HG03196 (cell line): ENCODE data around the gene MAN1A1.

Source experiments
- ATAC-seq: cut with Tn5 transposase; IDR thresholded peaks from one replicate; pipeline ENCODE4 v1.9.1; 2021; ENCODE audit not compliant: unreplicated experiment

The MAN1A1 gene

GRCh38 chr6:119276211-119276610, 73.3 kb downstream of the MAN1A1 start:
- no peak for ATAC-seq

GRCh38 chr6:119274197-119274595, 75.4 kb downstream of the MAN1A1 start:
- no peak for ATAC-seq

DNA sequence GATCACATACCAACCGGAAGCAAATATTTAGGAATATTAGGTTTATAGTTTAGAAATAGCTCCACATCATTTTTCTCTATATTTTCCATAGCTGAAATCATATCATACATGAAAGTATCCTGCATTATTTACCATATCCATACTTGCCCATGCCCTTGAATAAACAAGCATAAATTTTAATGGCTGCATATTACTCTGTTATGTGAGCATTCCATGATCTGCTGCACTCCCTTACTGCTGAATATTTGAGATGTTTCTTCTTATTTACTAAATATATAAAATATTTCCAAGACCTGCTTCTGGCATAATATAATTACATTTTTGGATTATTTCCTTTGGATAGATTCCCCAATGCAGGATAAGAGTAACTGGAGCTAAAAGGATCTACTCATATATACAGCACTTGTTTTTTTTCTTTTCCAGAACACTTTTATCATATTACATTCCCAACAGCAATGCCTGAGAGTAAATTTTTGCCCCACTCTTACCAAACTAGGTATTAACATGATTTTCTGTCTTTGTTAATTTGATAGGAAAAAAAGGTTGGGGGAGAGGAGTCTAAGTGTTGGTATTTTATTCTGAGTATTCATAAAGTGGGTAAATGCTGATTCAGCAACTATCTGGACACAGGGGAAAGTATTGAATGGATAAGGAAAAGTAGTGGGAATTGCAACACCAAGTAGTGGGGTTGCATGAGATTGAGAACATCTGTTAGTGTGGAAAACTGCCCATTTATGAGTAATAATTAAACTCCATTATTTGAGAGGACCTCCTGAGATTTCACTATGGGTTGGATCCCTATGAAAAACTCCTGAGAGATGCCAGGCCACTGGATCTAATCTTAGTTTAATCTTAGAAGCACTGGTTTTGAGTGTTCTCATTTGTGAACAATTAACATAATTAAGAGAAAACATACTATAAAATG, 76.0 kb downstream of the MAN1A1 start:
- no peak for ATAC-seq

GRCh38 chr6:119270545-119270944, 79.0 kb downstream of the MAN1A1 start:
- ATAC-seq: no peak

DNA sequence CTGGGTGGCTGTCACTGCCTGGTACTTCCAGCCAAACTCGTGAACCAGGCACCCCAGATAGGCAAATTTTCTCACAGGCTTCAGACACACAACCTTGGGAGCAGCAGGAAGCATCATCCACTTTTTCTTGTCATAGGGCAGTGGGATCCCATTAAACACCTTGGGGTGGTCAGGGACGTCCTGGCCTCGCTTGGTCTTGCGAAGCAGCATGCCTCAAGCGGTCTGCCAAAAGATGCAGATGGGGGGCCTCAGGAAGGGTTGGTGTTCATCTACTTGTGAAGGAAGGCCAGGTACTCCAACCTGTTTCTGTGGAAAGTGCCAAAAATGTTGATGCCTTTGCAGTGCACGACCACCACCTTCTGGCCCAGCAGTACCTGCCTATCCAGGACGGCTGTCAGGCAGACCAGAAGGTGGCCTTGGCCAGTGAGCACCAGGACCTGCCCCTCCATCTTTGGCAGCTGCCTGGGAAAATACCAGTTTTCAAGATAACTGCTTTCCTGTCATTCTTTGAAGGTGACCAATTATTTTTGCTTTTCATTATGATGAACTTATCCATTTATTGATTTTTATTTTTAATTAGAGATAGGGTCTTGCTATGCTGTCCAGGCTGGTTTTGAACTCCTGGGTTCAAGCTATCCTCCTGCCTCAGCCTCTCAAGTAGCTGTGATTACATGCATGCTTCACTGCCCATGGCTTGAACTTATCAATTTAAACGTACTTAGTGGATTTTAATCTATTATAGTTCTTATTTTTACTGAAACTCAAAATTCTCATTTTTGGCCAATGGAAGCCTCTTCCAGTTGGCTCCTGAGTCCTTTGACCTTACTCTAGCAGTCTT, 80.1 kb downstream of the MAN1A1 start:
- ATAC-seq: no peak

GRCh38 chr6:119267126-119267905, 82.2 kb downstream of the MAN1A1 start:
- no peak for ATAC-seq

- ATAC-seq: no peak
These were observed 84.6 kb downstream of the MAN1A1 start for GRCh38 chr6:119264854-119265397.

- no peak for ATAC-seq
These were observed 86.9 kb downstream of the MAN1A1 start for GRCh38 chr6:119262612-119263011.

DNA sequence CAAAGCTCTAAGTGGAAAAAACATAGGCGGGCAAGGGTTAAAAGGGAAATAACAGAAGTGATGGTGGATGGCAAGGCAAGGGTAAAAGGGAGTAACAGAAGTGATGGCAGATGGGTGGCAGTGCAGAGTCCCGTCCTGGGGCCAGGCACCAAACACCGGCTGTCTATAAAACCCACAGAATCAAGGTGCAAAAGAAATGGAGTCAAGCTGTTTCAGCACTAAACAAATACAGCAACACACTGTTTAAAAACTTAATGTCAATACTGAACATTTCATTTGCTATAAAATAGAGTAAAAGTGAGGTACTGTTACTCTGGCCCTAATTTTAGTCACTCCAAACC, 87.6 kb downstream of the MAN1A1 start:
- no peak for ATAC-seq

DNA sequence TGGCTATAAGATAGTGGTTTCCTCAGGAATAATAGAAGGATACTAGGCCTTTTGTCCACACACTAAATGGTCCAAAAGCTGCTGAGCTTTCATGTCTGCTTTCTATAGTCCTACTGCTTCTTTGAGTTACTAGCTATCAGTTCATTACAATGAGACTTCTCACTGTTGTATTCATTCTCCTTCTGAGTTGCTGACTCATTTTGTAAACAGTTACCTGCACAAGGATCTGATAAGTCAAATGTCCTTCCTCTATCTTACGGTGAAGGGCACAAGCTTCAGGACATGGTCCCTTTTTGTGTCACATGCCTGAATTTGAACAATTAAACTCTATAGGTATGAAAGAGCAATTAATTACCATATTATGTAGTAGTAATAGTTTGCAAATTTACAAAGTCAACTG, 90.5 kb downstream of the MAN1A1 start:
- no peak for ATAC-seq

GRCh38 chr6:119257726-119258125, 91.8 kb downstream of the MAN1A1 start:
- ATAC-seq: no peak

GRCh38 chr6:119256978-119257462, 92.5 kb downstream of the MAN1A1 start:
- no peak for ATAC-seq

GRCh38 chr6:119256392-119256791, 93.2 kb downstream of the MAN1A1 start:
- no peak for ATAC-seq

DNA sequence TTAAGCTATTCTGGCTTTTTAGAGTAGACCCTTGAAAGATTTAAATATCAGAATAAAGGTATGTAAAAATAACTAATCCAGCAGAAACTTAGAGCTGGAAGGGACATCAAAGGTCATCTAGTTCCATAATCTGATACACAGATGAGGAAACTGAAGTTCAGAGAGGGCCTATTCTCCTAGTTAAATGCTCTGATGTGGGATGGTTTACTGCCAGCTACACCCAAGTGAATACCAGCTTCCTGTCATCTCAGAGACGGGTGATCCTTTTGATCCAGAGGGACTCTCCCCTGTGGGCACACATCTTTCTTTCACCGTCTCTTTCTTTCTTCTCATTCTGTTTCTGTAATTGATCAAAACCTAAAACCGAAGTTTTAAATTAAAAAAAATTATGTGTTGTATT, 94.1 kb downstream of the MAN1A1 start:
- ATAC-seq: no peak

DNA sequence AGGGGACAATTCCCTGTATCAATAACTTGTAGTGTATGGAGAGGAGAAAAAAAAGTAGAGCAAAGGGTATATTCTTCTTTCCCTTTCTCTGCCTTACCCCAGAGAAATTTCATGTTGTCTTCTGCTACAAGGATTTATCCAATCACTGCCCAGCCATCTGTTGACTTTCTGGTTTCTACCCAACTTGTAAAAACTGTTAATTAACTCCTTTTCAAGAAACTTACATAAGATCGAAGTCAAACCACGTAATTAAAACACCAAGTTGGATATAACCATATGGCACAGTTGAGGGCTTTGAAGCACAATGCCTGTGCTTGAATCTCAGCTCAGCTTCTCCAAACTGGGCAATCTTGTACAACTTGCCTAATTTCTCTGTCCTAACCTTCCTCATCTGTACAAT, 99.5 kb downstream of the MAN1A1 start:
- ATAC-seq: no peak

GRCh38 chr6:119249319-119249718, 100.2 kb downstream of the MAN1A1 start:
- no peak for ATAC-seq

DNA sequence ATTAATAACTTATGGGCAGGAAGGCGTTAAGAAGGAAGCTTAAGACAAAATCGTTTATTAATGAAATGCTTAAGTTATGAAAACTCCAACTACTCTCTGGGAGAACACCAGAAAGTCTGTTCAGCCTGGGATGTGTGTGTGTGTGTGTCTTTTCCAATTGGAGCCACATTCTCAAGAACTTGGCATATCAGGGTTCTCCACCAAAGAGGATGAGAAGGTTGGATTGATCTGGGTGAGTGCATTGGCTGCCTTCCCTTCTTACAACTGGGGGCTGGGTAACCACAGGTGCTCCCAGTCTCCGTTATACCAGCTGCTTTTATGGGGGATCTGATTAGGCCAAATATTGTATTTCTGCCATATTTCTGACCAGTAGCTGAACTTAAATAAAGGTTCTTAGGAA, 102.1 kb downstream of the MAN1A1 start:
- no peak for ATAC-seq

GRCh38 chr6:119243657-119244056, 105.9 kb downstream of the MAN1A1 start:
- no peak for ATAC-seq

DNA sequence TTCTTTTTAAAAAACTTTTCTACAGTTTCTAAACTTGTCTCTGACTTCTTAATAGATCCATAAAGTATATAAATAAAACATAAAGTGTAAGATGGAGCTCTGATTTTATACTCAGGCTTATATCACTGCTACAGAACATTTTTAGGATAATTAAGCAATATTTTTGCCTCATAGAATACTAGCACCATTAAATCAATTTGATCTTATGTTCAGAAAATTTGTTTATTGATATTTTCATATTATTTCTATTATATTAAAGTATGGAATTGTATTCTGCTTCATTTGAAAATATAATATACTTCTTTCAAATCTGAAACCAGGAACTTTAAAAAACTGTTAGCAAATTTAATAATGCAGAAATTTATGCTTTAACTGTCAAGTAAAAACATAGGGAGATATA, 106.5 kb downstream of the MAN1A1 start:
- ATAC-seq: no peak

DNA sequence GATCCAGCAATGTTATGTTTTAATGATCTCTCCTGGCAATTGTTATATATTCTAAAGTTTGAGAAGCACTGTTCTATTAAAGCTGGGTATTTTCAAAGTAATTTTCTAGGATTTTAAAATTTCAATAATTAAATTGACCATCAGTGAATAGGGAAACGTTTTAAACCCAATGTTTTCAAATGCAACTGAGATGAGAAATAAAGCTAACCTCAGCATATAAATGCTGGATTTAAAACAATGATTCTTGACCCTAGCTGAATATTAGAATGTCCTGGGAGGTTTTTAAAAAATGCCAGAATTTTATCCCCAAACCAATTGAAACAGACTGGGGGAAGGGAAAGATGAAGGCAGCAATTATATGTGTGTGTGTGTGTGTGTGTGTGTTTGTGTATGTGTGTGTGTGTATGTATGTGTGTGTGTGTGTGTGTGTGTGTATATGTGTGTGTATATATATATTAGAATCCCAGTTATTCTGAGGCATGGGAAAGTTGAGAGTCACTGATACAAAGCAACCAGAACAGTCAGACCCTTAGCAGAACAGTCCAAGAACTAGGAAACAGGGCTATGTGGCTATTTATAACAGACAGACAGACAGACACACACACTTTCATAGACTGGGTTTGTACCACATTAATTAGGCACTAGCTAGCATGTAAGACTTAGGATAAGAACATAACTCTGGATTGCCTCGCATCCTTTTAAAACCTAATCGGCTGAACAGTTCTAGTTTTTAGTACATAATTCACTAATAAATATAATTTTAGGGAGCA, 107.8 kb downstream of the MAN1A1 start:
- ATAC-seq: no peak
